ENCODE measurements around the gene MALRD1.

The MALRD1 gene

DNA sequence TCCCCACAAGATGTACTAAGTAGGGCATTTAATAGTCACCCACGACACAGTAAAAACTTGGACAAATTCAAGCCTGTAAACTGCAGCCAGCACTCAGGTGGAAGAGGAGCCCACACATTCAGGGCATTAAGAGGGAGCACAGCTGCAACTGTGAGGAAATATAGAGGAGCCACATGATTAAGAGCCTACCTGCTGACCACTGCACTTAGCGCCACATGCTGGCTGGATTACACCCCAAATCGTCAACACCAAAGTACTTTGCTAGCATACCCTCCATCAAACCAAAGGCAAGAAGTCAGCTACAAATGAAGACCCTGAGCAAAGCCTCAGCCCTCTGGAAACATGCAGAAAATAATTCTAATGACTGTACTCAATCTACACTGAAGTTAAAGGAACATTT, 445.3 kb downstream of the MALRD1 start:
- Histone ChIP-seq H3K9ac (no peak overlapping the region), H3K4me3 (IDR thresholded peaks at IDR 0.05; ENCODE audit: insufficient read depth, low read depth, low read length) (no peak overlapping the region), H3K36me3 (ENCODE audit: insufficient read depth) (no peaks in the 10 kb centered on the region), H3K27me3 (ENCODE audit: insufficient read depth, low read depth) (no peaks in the 10 kb centered on the region), H4K20me1 (ENCODE audit: insufficient read depth) (no peaks in the 10 kb centered on the region), H3K79me2 (ENCODE audit: insufficient read depth, low read depth) (no peaks in the 10 kb centered on the region), H3K27ac (no peak overlapping the region), H3K4me2 (no peak overlapping the region), H2AFZ (ENCODE audit: low read depth) (no peak overlapping the region), H3K4me1 (ENCODE audit: low read depth, poor library complexity, severe bottlenecking) (no peaks in the 10 kb centered on the region)
- TF ChIP-seq, protein P1, sequence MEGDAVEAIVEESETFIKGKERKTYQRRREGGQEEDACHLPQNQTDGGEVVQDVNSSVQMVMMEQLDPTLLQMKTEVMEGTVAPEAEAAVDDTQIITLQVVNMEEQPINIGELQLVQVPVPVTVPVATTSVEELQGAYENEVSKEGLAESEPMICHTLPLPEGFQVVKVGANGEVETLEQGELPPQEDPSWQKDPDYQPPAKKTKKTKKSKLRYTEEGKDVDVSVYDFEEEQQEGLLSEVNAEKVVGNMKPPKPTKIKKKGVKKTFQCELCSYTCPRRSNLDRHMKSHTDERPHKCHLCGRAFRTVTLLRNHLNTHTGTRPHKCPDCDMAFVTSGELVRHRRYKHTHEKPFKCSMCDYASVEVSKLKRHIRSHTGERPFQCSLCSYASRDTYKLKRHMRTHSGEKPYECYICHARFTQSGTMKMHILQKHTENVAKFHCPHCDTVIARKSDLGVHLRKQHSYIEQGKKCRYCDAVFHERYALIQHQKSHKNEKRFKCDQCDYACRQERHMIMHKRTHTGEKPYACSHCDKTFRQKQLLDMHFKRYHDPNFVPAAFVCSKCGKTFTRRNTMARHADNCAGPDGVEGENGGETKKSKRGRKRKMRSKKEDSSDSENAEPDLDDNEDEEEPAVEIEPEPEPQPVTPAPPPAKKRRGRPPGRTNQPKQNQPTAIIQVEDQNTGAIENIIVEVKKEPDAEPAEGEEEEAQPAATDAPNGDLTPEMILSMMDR (conservative IDR thresholded peaks at IDR 0.05; ENCODE audit: low read depth, low read length), result no peak

DNA sequence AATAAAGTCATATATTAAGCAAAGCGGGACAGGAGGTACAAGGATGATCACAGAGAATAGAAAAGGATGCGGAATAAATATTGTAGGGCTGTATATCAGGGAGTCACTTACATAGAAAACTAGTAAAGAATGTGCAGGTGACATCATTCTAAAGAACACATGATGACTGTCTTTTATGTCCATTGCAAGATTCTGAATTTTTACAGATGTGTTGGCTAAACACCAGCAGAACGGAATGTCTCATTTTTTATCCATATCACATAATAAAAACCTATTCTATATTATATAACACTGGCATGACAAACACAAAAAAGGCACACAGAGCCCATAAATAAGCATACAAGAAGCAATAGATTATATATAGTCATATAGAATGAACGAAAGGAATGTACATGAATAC, 448.4 kb downstream of the MALRD1 start:
- H3K4me2 ChIP-seq, result no peak overlapping the region
- TF ChIP-seq, protein P1 (conservative IDR thresholded peaks at IDR 0.05; ENCODE audit: low read depth, low read length), result no peak
- H3K9ac ChIP-seq, result no peak overlapping the region
- no peak overlapping the region for H2AFZ ChIP-seq (ENCODE audit: low read depth)
- no peaks in the 10 kb centered on the region for H3K79me2 ChIP-seq (ENCODE audit: insufficient read depth, low read depth)
- H3K36me3 ChIP-seq (ENCODE audit: insufficient read depth), result no peaks in the 10 kb centered on the region
- no peaks in the 10 kb centered on the region for H4K20me1 ChIP-seq (ENCODE audit: insufficient read depth)
- no peaks in the 10 kb centered on the region for H3K27me3 ChIP-seq (ENCODE audit: insufficient read depth, low read depth)
- H3K27ac ChIP-seq, result no peak overlapping the region
- no peaks in the 10 kb centered on the region for H3K4me1 ChIP-seq (ENCODE audit: low read depth, poor library complexity, severe bottlenecking)
- H3K4me3 ChIP-seq (IDR thresholded peaks at IDR 0.05; ENCODE audit: insufficient read depth, low read depth, low read length), result no peak overlapping the region

DNA sequence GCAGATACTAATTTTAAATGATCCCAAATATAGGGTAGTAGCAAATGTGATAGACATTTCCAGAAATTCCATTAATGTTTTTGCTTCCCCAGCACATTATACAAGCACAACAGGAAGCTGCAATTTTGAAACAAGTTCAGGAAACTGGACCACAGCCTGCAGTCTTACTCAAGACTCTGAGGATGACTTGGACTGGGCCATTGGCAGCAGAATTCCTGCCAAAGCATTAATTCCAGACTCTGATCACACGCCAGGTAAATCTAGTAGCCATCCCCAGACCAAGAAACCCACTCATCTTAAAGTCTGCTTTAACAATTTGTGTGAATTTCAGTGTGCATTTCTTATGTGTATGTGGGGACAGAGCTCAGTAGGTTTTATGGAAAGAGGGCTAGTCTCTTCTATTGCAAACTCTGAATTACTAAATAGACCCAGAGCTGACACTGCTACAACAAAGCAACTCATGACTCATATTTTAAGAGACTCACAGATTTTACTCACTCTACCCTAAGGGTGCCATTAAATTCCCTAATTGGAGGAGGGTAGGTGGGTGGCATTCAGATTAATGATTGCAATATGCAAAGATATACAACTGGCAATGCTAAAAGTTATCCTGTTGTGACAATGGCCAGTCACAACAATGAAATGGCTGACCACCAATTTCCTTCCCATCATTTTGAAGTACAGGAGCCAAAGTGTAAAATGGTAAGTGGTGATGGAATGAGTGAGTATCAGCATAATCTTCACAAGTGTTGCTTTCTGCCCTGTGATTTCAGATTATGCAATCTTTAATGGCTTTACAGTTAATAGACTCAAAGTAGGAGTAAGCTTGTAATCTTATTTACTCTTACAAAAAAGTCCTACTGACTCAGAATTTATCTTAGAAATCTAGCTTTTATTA, 450.0 kb downstream of the MALRD1 start:
- Histone ChIP-seq H3K36me3 (ENCODE audit: insufficient read depth) (no peaks in the 10 kb centered on the region), H3K4me2 (no peak overlapping the region), H2AFZ (ENCODE audit: low read depth) (no peak overlapping the region), H3K4me1 (ENCODE audit: low read depth, poor library complexity, severe bottlenecking) (no peaks in the 10 kb centered on the region), H3K9ac (no peak overlapping the region), H4K20me1 (ENCODE audit: insufficient read depth) (no peaks in the 10 kb centered on the region), H3K4me3 (IDR thresholded peaks at IDR 0.05; ENCODE audit: insufficient read depth, low read depth, low read length) (no peak overlapping the region), H3K79me2 (ENCODE audit: insufficient read depth, low read depth) (no peaks in the 10 kb centered on the region), H3K27me3 (ENCODE audit: insufficient read depth, low read depth) (no peaks in the 10 kb centered on the region), H3K27ac (no peak overlapping the region)
- TF ChIP-seq, protein P1 (conservative IDR thresholded peaks at IDR 0.05; ENCODE audit: low read depth, low read length), result no peak

DNA sequence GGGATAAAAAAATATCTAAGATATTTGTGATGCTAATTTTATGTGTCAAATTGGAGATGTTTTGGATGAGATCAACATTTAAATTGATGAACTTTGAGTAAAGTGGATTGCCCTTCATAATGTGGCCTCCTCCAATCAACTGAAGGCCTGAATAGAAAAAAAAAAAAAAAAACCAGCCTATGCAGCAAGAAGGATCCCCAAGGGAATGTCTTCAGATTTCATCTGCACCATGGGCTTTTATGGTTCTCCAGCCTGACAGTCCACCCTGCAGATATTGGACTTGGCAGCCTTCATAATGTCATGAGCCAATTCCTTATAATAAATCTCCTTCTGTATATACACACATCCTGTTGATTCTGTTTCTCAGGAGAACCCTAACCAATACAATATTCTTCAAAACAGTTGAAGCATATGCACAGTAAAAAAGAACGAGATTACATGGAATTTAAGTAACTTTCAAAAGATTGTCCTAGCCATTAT, 450.7 kb downstream of the MALRD1 start:
- no peaks in the 10 kb centered on the region for H3K27me3 ChIP-seq (ENCODE audit: insufficient read depth, low read depth)
- no peak overlapping the region for H2AFZ ChIP-seq (ENCODE audit: low read depth)
- H3K4me3 ChIP-seq (IDR thresholded peaks at IDR 0.05; ENCODE audit: insufficient read depth, low read depth, low read length), result no peak overlapping the region
- no peak overlapping the region for H3K9ac ChIP-seq
- TF ChIP-seq, protein P1 (conservative IDR thresholded peaks at IDR 0.05; ENCODE audit: low read depth, low read length), result no peak
- H4K20me1 ChIP-seq (ENCODE audit: insufficient read depth), result no peaks in the 10 kb centered on the region
- no peak overlapping the region for H3K4me2 ChIP-seq
- no peaks in the 10 kb centered on the region for H3K36me3 ChIP-seq (ENCODE audit: insufficient read depth)
- H3K79me2 ChIP-seq (ENCODE audit: insufficient read depth, low read depth), result no peaks in the 10 kb centered on the region
- no peaks in the 10 kb centered on the region for H3K4me1 ChIP-seq (ENCODE audit: low read depth, poor library complexity, severe bottlenecking)
- H3K27ac ChIP-seq, result no peak overlapping the region

All from KMS-11 (cell line).